H9 (cell line): ENCODE data around the gene ANXA10. TPM values are rescaled to one million over a fixed set of nuclear protein-coding genes. Genes with fewer than 3 reads are reported as not detected.

Experiments
- DNase-seq: peaks from one replicate; pipeline ENCODE4 v3.0.0-alpha.2; 2017
- H2AFZ ChIP-seq: one replicate; pipeline ENCODE4 v1.6.1; 2013; ENCODE audit warnings: mild to moderate bottlenecking, low read length, control low read depth, moderate library complexity
- H2AK5ac ChIP-seq: 2 replicates; pipeline ENCODE4 v1.6.1; 2013; ENCODE audit warnings: low read length, control low read depth, mixed read lengths; ENCODE audit not compliant: insufficient read length
- H2BK120ac ChIP-seq: one replicate; pipeline ENCODE4 v1.6.1; 2013; ENCODE audit warnings: low read depth, mild to moderate bottlenecking, low read length, control low read depth, inconsistent platforms; ENCODE audit not compliant: poor library complexity, severe bottlenecking
- H2BK12ac ChIP-seq: 2 replicates; pipeline ENCODE4 v1.6.1; 2013; ENCODE audit warnings: low read length, control low read depth, mixed read lengths, low read depth; ENCODE audit not compliant: insufficient read length
- H2BK15ac ChIP-seq: 2 replicates; pipeline ENCODE4 v1.6.1; 2013; ENCODE audit warnings: low read depth, low read length, control low read depth
- H2BK20ac ChIP-seq: one replicate; pipeline ENCODE4 v1.6.1; 2013; ENCODE audit warnings: low read depth, mild to moderate bottlenecking, low read length, control low read depth, inconsistent platforms; ENCODE audit not compliant: poor library complexity, severe bottlenecking
- H2BK5ac ChIP-seq: 2 replicates; pipeline ENCODE4 v1.6.1; 2013; ENCODE audit warnings: low read length, control low read depth, mixed read lengths; ENCODE audit not compliant: insufficient read length
- H3K14ac ChIP-seq: 2 replicates; pipeline ENCODE4 v1.6.1; 2013; ENCODE audit warnings: low read length, control low read depth; ENCODE audit not compliant: insufficient read depth
- H3K18ac ChIP-seq: 2 replicates; pipeline ENCODE4 v1.6.1; 2013; ENCODE audit warnings: low read depth, mild to moderate bottlenecking, mixed read lengths, low read length, control low read depth; ENCODE audit not compliant: insufficient read length
- H3K23ac ChIP-seq: 2 replicates; pipeline ENCODE4 v1.6.1; 2013; ENCODE audit warnings: low read length, control low read depth, mixed read lengths, low read depth; ENCODE audit not compliant: insufficient read length
- H3K23me2 ChIP-seq: 2 replicates; pipeline ENCODE4 v1.6.1; 2013; ENCODE audit warnings: low read depth, mild to moderate bottlenecking, mixed read lengths, low read length, control low read depth; ENCODE audit not compliant: insufficient read length, poor library complexity, severe bottlenecking
- H3K27ac ChIP-seq: 2 replicates; pipeline ENCODE4 v1.5.1; 2013; ENCODE audit warnings: low read length, control low read depth, mixed read lengths, low read depth; ENCODE audit not compliant: insufficient read length
- H3K27me3 ChIP-seq: 2 replicates; pipeline ENCODE4 v1.6.1; 2013; ENCODE audit warnings: low read length, control low read depth, inconsistent platforms; ENCODE audit not compliant: insufficient read depth
- H3K4ac ChIP-seq: 2 replicates; pipeline ENCODE4 v1.6.1; 2013; ENCODE audit warnings: low read depth, mild to moderate bottlenecking, control low read depth, inconsistent platforms, low read length, moderate library complexity
- H3K4me1 ChIP-seq: 2 replicates; pipeline ENCODE4 v1.6.1; 2013; ENCODE audit warnings: low read length, control low read depth, inconsistent platforms; ENCODE audit not compliant: insufficient read depth
- H3K4me2 ChIP-seq: 2 replicates; pipeline ENCODE4 v1.6.1; 2013; ENCODE audit warnings: low read length, control low read depth, mixed read lengths; ENCODE audit not compliant: insufficient read length, insufficient read depth
- H3K56ac ChIP-seq: 2 replicates; pipeline ENCODE4 v1.6.1; 2013; ENCODE audit warnings: low read depth, mild to moderate bottlenecking, mixed read lengths, low read length, control low read depth; ENCODE audit not compliant: insufficient read length
- H3K79me1 ChIP-seq: 2 replicates; pipeline ENCODE4 v1.6.1; 2013; ENCODE audit warnings: low read depth, mild to moderate bottlenecking, moderate library complexity, low read length, control low read depth, inconsistent platforms; ENCODE audit not compliant: insufficient read depth, poor library complexity, severe bottlenecking
- H3K79me2 ChIP-seq: 2 replicates; pipeline ENCODE4 v1.6.1; 2013; ENCODE audit warnings: low read length, control low read depth, inconsistent platforms; ENCODE audit not compliant: insufficient read depth
- H3K9ac ChIP-seq: 2 replicates; pipeline ENCODE4 v1.6.1; 2013; ENCODE audit warnings: low read length, control low read depth, mixed read lengths; ENCODE audit not compliant: insufficient read length; ENCODE audit errors: extremely low read depth
- H3K9me3 ChIP-seq: one replicate; pipeline ENCODE4 v1.6.1; 2013; ENCODE audit warnings: low read depth, low read length, inconsistent platforms; ENCODE audit not compliant: control insufficient read depth
- H3T11ph ChIP-seq: one replicate; pipeline ENCODE4 v1.6.1; 2013; ENCODE audit warnings: mild to moderate bottlenecking, low read length, control low read depth, inconsistent platforms
- H4K20me1 ChIP-seq: one replicate; pipeline ENCODE4 v1.6.1; 2013; ENCODE audit not compliant: control insufficient read depth, insufficient read length, insufficient read depth
- H4K5ac ChIP-seq: 2 replicates; pipeline ENCODE4 v1.6.1; 2013; ENCODE audit warnings: low read depth, mild to moderate bottlenecking, mixed read lengths, low read length, control low read depth; ENCODE audit not compliant: insufficient read length
- H4K8ac ChIP-seq: replicated peaks from 2 replicates; pipeline ENCODE4 v1.6.1; 2013; ENCODE audit warnings: low read length, control low read depth, mixed read lengths, low read depth; ENCODE audit not compliant: insufficient read length
- H4K91ac ChIP-seq: 2 replicates; pipeline ENCODE4 v1.6.1; 2013; ENCODE audit warnings: low read depth, mild to moderate bottlenecking, moderate library complexity, mixed read lengths, low read length, control low read depth; ENCODE audit not compliant: insufficient read length
- H3K27ac Mint-ChIP-seq, 3 experiments: 2 replicates in 2 of 3; 3 replicates in 1 of 3; pipeline ENCODE4 v1.8.0; 2020 to 2021; ENCODE audit warnings: mixed read lengths in 3 of 3, mild to moderate bottlenecking in 1 of 3, moderate library complexity in 1 of 3
- H3K27me3 Mint-ChIP-seq: 2 replicates; pipeline ENCODE4 v1.8.0; 2021; ENCODE audit warnings: low read depth, mild to moderate bottlenecking, moderate library complexity, mixed read lengths
- H3K36me3 Mint-ChIP-seq, 3 experiments: 2 replicates in 2 of 3; 3 replicates in 1 of 3; pipeline ENCODE4 v1.8.0; 2020 to 2021; ENCODE audit warnings: low read depth in 3 of 3, mixed read lengths in 3 of 3; ENCODE audit not compliant: insufficient read depth in 1 of 3
- H3K4me1 Mint-ChIP-seq, 2 experiments: 2 replicates each; pipeline ENCODE4 v1.8.0; 2020; ENCODE audit warnings: mixed read lengths in 2 of 2
- H3K4me3 Mint-ChIP-seq, 2 experiments: 2 replicates in 1 of 2; 3 replicates in 1 of 2; pipeline ENCODE4 v1.8.0; 2020 to 2021; ENCODE audit warnings: mild to moderate bottlenecking in 2 of 2, mixed read lengths in 2 of 2, moderate library complexity in 1 of 2
- H3K9me3 Mint-ChIP-seq, 2 experiments: 2 replicates in 1 of 2; 3 replicates in 1 of 2; pipeline ENCODE4 v1.8.0; 2020; ENCODE audit warnings: mild to moderate bottlenecking in 2 of 2, mixed read lengths in 2 of 2, moderate library complexity in 1 of 2
- CTCF ChIP-seq: fragments of 200-600 bp; sonication (generic); conservative IDR thresholded peaks from 3 replicates; pipeline ENCODE4 v1.8.0; 2021; ENCODE audit warnings: antibody characterized with exemption, mild to moderate bottlenecking
- WGBS: extraction: QIAGEN DNeasy Blood & Tissue Kit; methylation state at CpG from one replicate; pipeline ENCODE4 v1.1.7; 2013; ENCODE audit warnings: missing lambda C conversion rate, low lambda C conversion rate, mixed read lengths; ENCODE audit not compliant: insufficient read length; ENCODE audit errors: extremely low coverage; 5-methylcytosine and 5-hydroxymethylcytosine counted together
- total RNA-seq: library from RNA; stranded (reverse); gene quantifications from 2 replicates; pipeline ENCODE4 v1.2.1, GENCODE V29; 2021

ANXA10 gene
- total RNA-seq, 1 experiment from 2014 or later = not detected

GRCh38 chr4:168126952-168127351 lies 34.6 kb downstream of the ANXA10 start:
- 0 out of 7 replicates have a peak, but pooled peaks cover 0 to 3% (median 0%) of the 10 kb centered on the region in 3 experiments for H3K36me3 Mint-ChIP-seq
- H3K27ac ChIP-seq = no peak overlapping the region

More at GRCh38 chr4:168126952-168127351, 34.6 kb downstream of the ANXA10 start:
- no peak overlapping the region for H3K4ac ChIP-seq
- H3K4me1 ChIP-seq = no peaks in the 10 kb centered on the region
- no peak for TF ChIP-seq CTCF
- H3K23me2 ChIP-seq = no peaks in the 10 kb centered on the region
- H4K5ac ChIP-seq = no peak overlapping the region
- H2BK20ac ChIP-seq = no peak overlapping the region
- H4K8ac ChIP-seq = no peak overlapping the region
- DNase-seq = no peak
- no peak overlapping the region for H2BK120ac ChIP-seq
- no peak overlapping the region for H3T11ph ChIP-seq
- no CpG with 5 or more reads among the region's 2 CpGs for WGBS
- H2AK5ac ChIP-seq = no peak overlapping the region
- H2AFZ ChIP-seq = no peak overlapping the region
- no peak overlapping the region for H3K4me3 Mint-ChIP-seq
- H3K4me1 Mint-ChIP-seq = peaks cover 4 to 5% of the 10 kb centered on the region in 2 experiments; a peak in 3 of 4 replicates
- H3K27me3 ChIP-seq = no peaks in the 10 kb centered on the region
- H3K4me2 ChIP-seq = no peak overlapping the region
- no peaks in the 10 kb centered on the region for H3K27me3 Mint-ChIP-seq
- no peak overlapping the region for H3K9ac ChIP-seq
- no peak overlapping the region for H2BK12ac ChIP-seq
- no peak overlapping the region for H3K18ac ChIP-seq
- H4K20me1 ChIP-seq = no peaks in the 10 kb centered on the region
- H2BK15ac ChIP-seq = no peak overlapping the region
- H3K56ac ChIP-seq = no peak overlapping the region
- no peak overlapping the region for H3K23ac ChIP-seq
- H2BK5ac ChIP-seq = no peak overlapping the region
- H3K79me1 ChIP-seq = no peaks in the 10 kb centered on the region
- H3K79me2 ChIP-seq = no peaks in the 10 kb centered on the region
- no peak overlapping the region for H4K91ac ChIP-seq
- no peak overlapping the region for H3K27ac Mint-ChIP-seq
- no peaks in the 10 kb centered on the region; a peak in 1 of 5 replicates for H3K9me3 Mint-ChIP-seq
- no peak overlapping the region for H3K14ac ChIP-seq
- H3K9me3 ChIP-seq = no peaks in the 10 kb centered on the region
